NT2/D1 (cell line): ENCODE measurements around the gene CPLANE2.

ENCODE experiments used
- SUZ12 ChIP-seq: IDR thresholded peaks from 2 replicates; pipeline ENCODE4 v1.6.1; 2011; ENCODE audit not compliant: insufficient read length, insufficient read depth; ENCODE audit errors: extremely low read depth
- ZNF274 ChIP-seq: IDR thresholded peaks from 2 replicates; pipeline ENCODE4 v1.6.1; 2011; ENCODE audit warnings: mild to moderate bottlenecking, low read depth, low read length

DNA sequence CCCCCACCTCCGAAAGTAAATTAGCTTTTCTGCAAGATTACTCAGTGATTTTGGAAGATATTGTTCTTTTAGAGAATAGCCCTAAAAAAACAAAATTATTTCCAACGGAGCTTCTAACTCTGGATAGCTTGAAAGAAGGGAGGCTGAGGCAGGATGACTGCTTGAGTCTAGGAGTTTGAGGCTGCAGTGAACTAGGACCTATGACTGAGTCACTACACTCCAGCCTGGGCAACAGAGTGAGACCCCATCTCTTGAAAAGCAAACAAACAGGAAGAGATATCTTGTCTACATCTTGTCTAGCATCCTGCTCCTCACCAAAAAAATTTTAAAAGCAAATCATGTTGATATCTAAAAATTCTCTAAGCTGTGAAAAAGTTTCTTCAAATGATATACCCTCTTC lies 42.2 kb upstream of the CPLANE2 start:
- TF ChIP-seq ZNF274, result no peak
- no peak for TF ChIP-seq SUZ12
